NCI-H1092 (cell line): ENCODE measurements around the gene KIFC1.
"Not testable (repeated sequence)": the region's sequence is repeated elsewhere in the genome, so short reads cannot be mapped to it uniquely, and the experiment has no call there.

Experiments
- DNase-seq: peaks from one replicate; lab custom pipeline; 2025; lab: John Stamatoyannopoulos, UW

Gene KIFC1

GRCh38 chr6:33375143-33375671 lies 16.4 kb upstream of the KIFC1 start:
- DNase-seq, result no peak

GRCh38 chr6:33377171-33377570 lies 14.5 kb upstream of the KIFC1 start:
- DNase-seq, result no peak

GRCh38 chr6:33379184-33379583 lies 12.4 kb upstream of the KIFC1 start:
- not testable (repeated sequence) for DNase-seq

- no peak for DNase-seq
Observed at GRCh38 chr6:33380272-33380981, 11.2 kb upstream of the KIFC1 start.

GRCh38 chr6:33383427-33384185 lies 8.0 kb upstream of the KIFC1 start:
- DNase-seq, result no peak

GRCh38 chr6:33384581-33385020 lies 7.0 kb upstream of the KIFC1 start:
- DNase-seq, result no peak

- DNase-seq, result no peak
Observed at GRCh38 chr6:33390173-33390572, 1.4 kb upstream of the KIFC1 start.

- DNase-seq, result no peak
Observed at GRCh38 chr6:33390767-33391277, 801 bp upstream of the KIFC1 start.

GRCh38 chr6:33391922-33392594 lies 435 bp downstream of the KIFC1 start:
- no peak for DNase-seq

GRCh38 chr6:33392595-33392948 lies 949 bp downstream of the KIFC1 start:
- DNase-seq, result no peak

- no peak for DNase-seq
Observed at GRCh38 chr6:33392979-33393378, 1.4 kb downstream of the KIFC1 start.

GRCh38 chr6:33397541-33397940 lies 5.9 kb downstream of the KIFC1 start:
- no peak for DNase-seq

- DNase-seq, result not testable (repeated sequence)
Observed at GRCh38 chr6:33398601-33399000, 7.0 kb downstream of the KIFC1 start.

- not testable (repeated sequence) for DNase-seq
Observed at GRCh38 chr6:33399881-33400280, 8.3 kb downstream of the KIFC1 start.

- DNase-seq, result no peak
Observed at GRCh38 chr6:33404884-33405283, 13.3 kb downstream of the KIFC1 start.

GRCh38 chr6:33405386-33405940 lies 13.8 kb downstream of the KIFC1 start:
- no peak for DNase-seq

GRCh38 chr6:33406126-33406525 lies 14.5 kb downstream of the KIFC1 start:
- DNase-seq, result no peak

- DNase-seq, result no peak
Observed at GRCh38 chr6:33407132-33407718, 15.6 kb downstream of the KIFC1 start.

- peak; percentile 92 for DNase-seq
Observed at GRCh38 chr6:33410050-33410710, 18.6 kb downstream of the KIFC1 start.

- DNase-seq, result no peak
Observed at GRCh38 chr6:33410711-33411631, 19.3 kb downstream of the KIFC1 start, which contains the start of gene PHF1. PHF1 (plus strand) TSS chr6:33411014; CDS start chr6:33412264, 1,250 bp downstream.
